ENCODE results near the gene ANTXR2.

- TF ChIP-seq CTCF (conservative IDR thresholded peaks at IDR 0.05 in 1 of 2, IDR thresholded peaks at IDR 0.05 in 1 of 2; ENCODE audit: low read depth in 1 of 2, low read length in 2 of 2) (no peak), EZH2 (IDR thresholded peaks at IDR 0.05; ENCODE audit: low read length, missing control alignments) (no peak)
Measured at GRCh38 chr4:80099671-80100070, 26.6 kb upstream of the ANTXR2 start.

Data from fibroblast of lung (primary cell).